Transverse colon (tissue), 4 donors: ENCODE data around the gene MDFIC. TPM values are rescaled to one million over a fixed set of nuclear protein-coding genes. Genes with fewer than 3 reads are reported as not detected.

ENCODE experiments used
- DNase-seq: peaks from one replicate; pipeline ENCODE4 v3.0.0-alpha.2; 2019
- H3K27ac ChIP-seq, 4 donors: fragments of 200-600 bp; sonication (generic); 2 replicates each; pipeline ENCODE4 v1.5.1; 2016 to 2018; ENCODE audit warnings: inconsistent platforms in 4 of 4
- H3K27me3 ChIP-seq: fragments of 200-600 bp; sonication (generic); 2 replicates; pipeline ENCODE4 v1.5.1; 2017; ENCODE audit warnings: inconsistent platforms
- H3K36me3 ChIP-seq, 4 donors: fragments of 200-600 bp; sonication (generic); 2 replicates each; pipeline ENCODE4 v1.5.1; 2017 to 2019; ENCODE audit warnings: inconsistent platforms in 4 of 4
- H3K4me1 ChIP-seq, 4 donors: fragments of 200-600 bp; sonication (generic); 2 replicates each; pipeline ENCODE4 v1.5.1; 2017 to 2020; ENCODE audit warnings: inconsistent platforms in 4 of 4
- H3K4me3 ChIP-seq, 4 donors: fragments of 200-600 bp; sonication (generic); 1 replicate in 1 of 4; 2 replicates in 3 of 4; pipeline versions ENCODE4 v1.5.1 to v1.6.1; 2017 to 2019; ENCODE audit warnings: inconsistent platforms in 4 of 4
- H3K9me3 ChIP-seq, 2 donors: fragments of 200-600 bp; sonication (generic); 2 replicates each; pipeline ENCODE4 v1.5.1; 2017 to 2019; ENCODE audit warnings: inconsistent platforms in 2 of 2
- CTCF ChIP-seq, 5 experiments: fragments of 200-600 bp in 3 of 5; fragments of 450-650 bp in 2 of 5; sonication (generic) in 3 of 5; IDR thresholded peaks; 1 replicate in 2 of 5; 2 replicates in 3 of 5; pipeline ENCODE4 v1.5.1; 2016 to 2017; ENCODE audit warnings: antibody characterized with exemption in 5 of 5, inconsistent platforms in 3 of 5, mild to moderate bottlenecking in 2 of 5, moderate library complexity in 1 of 5
- EP300 ChIP-seq: sonication (generic); formaldehyde crosslinking; IDR thresholded peaks from one replicate; pipeline ENCODE4 v1.6.1; 2017; ENCODE audit warnings: antibody characterized with exemption, low read depth
- POLR2A ChIP-seq: fragments of 450-650 bp; IDR thresholded peaks from one replicate; pipeline ENCODE4 v1.6.1; 2016; ENCODE audit warnings: antibody characterized with exemption, mild to moderate bottlenecking, moderate library complexity
- POLR2AphosphoS5 ChIP-seq, 3 donors: sonication (generic); formaldehyde crosslinking; IDR thresholded peaks; one replicate each; pipeline ENCODE4 v1.6.1; 2016; ENCODE audit warnings: antibody characterized with exemption in 3 of 3
- WGBS, 2 donors: methylation state at CpG; one replicate each; pipeline ENCODE4 v1.1.5; 2018; ENCODE audit warnings: low coverage in 1 of 2; 5-methylcytosine and 5-hydroxymethylcytosine counted together
- in situ Hi-C, 4 donors: fragments of 200-750 bp; cut with MboI; loops; one replicate each; pipeline versions ENCODE4 v1.15.0 to v1.15.1; 2017; ENCODE audit warnings: low sequenced_read_pairs in 3 of 4, low pct_ligation_motif_present in 1 of 4, low pct_unique_long_range_greater_than_20kb in 1 of 4
- intact Hi-C: fragments of 100-400 bp; cut with DNase I; formaldehyde crosslinking; loops from one replicate; pipeline ENCODE4 v1.15.1; 2023; ENCODE audit warnings: low total_unique reads
- total RNA-seq, 4 donors: library from RNA; depleted of rRNA; stranded (reverse); fragments of >200 nt; gene quantifications; one replicate each; pipeline ENCODE4 v1.1.0, GENCODE V29; 2016

The MDFIC gene
- total RNA-seq, 4 donors from 2014 or later = 4.5 to 14.8 (median 9.6) TPM

GRCh38 chr7:114942446-114943175, 20.7 kb downstream of the MDFIC start:
- TF ChIP-seq CTCF (IDR thresholded peaks at IDR 0.05) = no peak
- no peak for TF ChIP-seq POLR2A
- TF ChIP-seq POLR2AphosphoS5 (IDR thresholded peaks at IDR 0.05) = no peak
- no peak for TF ChIP-seq EP300
- in situ Hi-C loops = no loop called here
- no peak overlapping the region for H3K4me3 ChIP-seq
- no peaks in the 10 kb centered on the region for H3K9me3 ChIP-seq
- 73 to 76% methylated on average over 9 of the region's 9 CpGs for WGBS, 2 donors
- intact Hi-C loops = no loop called here
- H3K27me3 ChIP-seq = no peaks in the 10 kb centered on the region
- no peak overlapping the region for H3K27ac ChIP-seq
- no peaks in the 10 kb centered on the region for H3K36me3 ChIP-seq
- peaks cover 0 to 18% (median 2%) of the 10 kb centered on the region in 4 donors for H3K4me1 ChIP-seq
- no peak for DNase-seq

- TF ChIP-seq EP300 (no peak), POLR2A (no peak), CTCF (IDR thresholded peaks at IDR 0.05) (no peak), POLR2AphosphoS5 (IDR thresholded peaks at IDR 0.05) (no peak)
Observed at GRCh38 chr7:114943530-114943929, 21.6 kb downstream of the MDFIC start.

DNA sequence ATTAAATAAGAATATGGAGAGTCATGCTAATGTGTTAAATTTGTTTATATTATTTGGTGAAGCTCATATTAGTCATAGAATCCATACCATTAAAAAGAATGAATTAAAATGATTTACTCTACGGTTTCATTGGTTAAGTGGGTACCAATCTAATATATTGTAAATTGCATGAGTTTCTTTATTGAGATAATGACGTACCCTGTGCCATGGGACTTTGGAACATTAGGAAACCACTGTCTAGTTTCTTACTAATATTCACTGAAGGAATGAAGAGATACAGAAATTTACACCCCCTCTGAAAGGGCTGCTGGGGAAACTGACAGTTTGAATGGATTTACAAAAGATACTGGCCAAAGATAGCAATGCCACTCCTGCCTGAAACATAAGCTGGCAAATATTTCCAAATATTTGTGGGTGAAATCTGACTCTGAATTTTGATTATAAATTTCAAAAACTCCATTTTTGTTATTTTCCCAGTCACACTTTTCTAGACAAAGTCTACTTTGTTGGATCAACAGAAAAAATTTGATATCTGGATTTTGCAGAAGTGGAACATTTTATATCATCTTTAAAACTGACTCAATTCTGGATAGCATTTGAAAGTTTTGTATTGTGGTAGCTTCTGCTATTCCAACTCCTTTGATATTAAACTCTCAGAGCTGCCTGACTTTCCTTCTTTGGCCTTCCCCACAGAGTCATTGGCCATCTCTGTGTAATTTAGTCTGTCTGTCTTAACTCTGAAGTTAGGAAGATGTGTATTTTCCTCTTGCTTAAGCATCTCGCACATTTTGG, 22.3 kb downstream of the MDFIC start:
- DNase-seq = no peak
- TF ChIP-seq CTCF (IDR thresholded peaks at IDR 0.05) (no peak), POLR2A (no peak), EP300 (no peak), POLR2AphosphoS5 (IDR thresholded peaks at IDR 0.05) (no peak)
- intact Hi-C loops = no loop called here
- no peaks in the 10 kb centered on the region for H3K27me3 ChIP-seq
- peak overlapping the region; percentile 66 to 77 (median 73) for H3K27ac ChIP-seq
- 87 to 90% methylated on average over 3 of the region's 3 CpGs for WGBS, 2 donors
- no peaks in the 10 kb centered on the region for H3K9me3 ChIP-seq
- H3K4me3 ChIP-seq = no peak overlapping the region
- H3K36me3 ChIP-seq = no peaks in the 10 kb centered on the region
- in situ Hi-C loops = no loop called here
- peaks cover 0 to 18% (median 2%) of the 10 kb centered on the region in 4 donors for H3K4me1 ChIP-seq

More at GRCh38 chr7:114943530-114943929, 21.6 kb downstream of the MDFIC start:
- 90 to 96% methylated on average over 1 of the region's 1 CpG for WGBS, 2 donors
- DNase-seq = no peak
- in situ Hi-C loops = no loop called here
- Histone ChIP-seq H3K4me3 (no peak overlapping the region), H3K4me1 (peaks cover 0 to 18% (median 2%) of the 10 kb centered on the region in 4 donors), H3K27me3 (no peaks in the 10 kb centered on the region), H3K9me3 (no peaks in the 10 kb centered on the region), H3K27ac (peak overlapping the region in 2 of 4 donors; percentile 76 to 77), H3K36me3 (no peaks in the 10 kb centered on the region)
- intact Hi-C loops = no loop called here
